ENCODE results near the gene IL9R. TPM values are rescaled to one million over a fixed set of nuclear protein-coding genes. Genes with fewer than 3 reads are reported as not detected.

IL9R gene
- total and polyA plus RNA-seq, 9 of the 15 experiments (the other 6 are each of a cell fraction or from before 2014, with no cell fraction given) = 0.58 to 2.7 (median 1.6) TPM

DNA sequence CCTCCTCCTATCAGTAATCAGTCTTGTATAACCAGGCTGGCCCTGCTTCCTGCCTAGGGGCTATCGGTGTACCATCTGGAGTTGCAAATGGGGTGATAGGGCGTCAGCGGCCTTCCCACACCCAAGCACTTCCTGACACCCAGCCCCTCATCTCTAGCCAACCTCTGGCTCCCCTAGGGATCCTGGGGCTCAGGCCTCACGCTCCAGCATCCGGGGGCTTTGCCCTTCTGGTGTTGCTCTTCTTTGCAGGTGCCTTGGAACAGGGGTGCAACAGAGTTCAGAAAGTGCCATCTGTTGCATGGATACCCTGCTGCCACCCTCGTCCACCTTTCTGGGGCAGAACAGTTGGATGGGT lies 4.1 kb downstream of the IL9R start (continued):
- TF ChIP-seq, protein P1, sequence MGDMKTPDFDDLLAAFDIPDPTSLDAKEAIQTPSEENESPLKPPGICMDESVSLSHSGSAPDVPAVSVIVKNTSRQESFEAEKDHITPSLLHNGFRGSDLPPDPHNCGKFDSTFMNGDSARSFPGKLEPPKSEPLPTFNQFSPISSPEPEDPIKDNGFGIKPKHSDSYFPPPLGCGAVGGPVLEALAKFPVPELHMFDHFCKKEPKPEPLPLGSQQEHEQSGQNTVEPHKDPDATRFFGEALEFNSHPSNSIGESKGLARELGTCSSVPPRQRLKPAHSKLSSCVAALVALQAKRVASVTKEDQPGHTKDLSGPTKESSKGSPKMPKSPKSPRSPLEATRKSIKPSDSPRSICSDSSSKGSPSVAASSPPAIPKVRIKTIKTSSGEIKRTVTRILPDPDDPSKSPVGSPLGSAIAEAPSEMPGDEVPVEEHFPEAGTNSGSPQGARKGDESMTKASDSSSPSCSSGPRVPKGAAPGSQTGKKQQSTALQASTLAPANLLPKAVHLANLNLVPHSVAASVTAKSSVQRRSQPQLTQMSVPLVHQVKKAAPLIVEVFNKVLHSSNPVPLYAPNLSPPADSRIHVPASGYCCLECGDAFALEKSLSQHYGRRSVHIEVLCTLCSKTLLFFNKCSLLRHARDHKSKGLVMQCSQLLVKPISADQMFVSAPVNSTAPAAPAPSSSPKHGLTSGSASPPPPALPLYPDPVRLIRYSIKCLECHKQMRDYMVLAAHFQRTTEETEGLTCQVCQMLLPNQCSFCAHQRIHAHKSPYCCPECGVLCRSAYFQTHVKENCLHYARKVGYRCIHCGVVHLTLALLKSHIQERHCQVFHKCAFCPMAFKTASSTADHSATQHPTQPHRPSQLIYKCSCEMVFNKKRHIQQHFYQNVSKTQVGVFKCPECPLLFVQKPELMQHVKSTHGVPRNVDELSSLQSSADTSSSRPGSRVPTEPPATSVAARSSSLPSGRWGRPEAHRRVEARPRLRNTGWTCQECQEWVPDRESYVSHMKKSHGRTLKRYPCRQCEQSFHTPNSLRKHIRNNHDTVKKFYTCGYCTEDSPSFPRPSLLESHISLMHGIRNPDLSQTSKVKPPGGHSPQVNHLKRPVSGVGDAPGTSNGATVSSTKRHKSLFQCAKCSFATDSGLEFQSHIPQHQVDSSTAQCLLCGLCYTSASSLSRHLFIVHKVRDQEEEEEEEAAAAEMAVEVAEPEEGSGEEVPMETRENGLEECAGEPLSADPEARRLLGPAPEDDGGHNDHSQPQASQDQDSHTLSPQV (IDR thresholded peaks at IDR 0.05) = peak; percentile 52
- TF ChIP-seq TAL1 (IDR thresholded peaks at IDR 0.05) (peak; percentile 58), CCNT2 (IDR thresholded peaks at IDR 0.05; ENCODE audit: borderline replicate concordance, extremely low read depth, insufficient read length, low read depth, low read length) (peak; percentile 42), NR2C2 (CRISPR knock-in tag; IDR thresholded peaks at IDR 0.05) (no peak), NR2C2 (tag; IDR thresholded peaks at IDR 0.05) (peak; percentile 19; the same call in 1 of the 2 replicates), ZNF134 (CRISPR knock-in tag; conservative IDR thresholded peaks at IDR 0.05) (no peak), MYC (IDR thresholded peaks at IDR 0.05; ENCODE audit: low read depth, low read length) (peak; percentile 32; the same call in 1 of the 2 replicates), MYC (CRISPR knock-in tag; IDR thresholded peaks at IDR 0.05; ENCODE audit: borderline replicate concordance, low read depth) (no peak), RBFOX2 (IDR thresholded peaks at IDR 0.05; ENCODE audit: low read depth, low read length) (peak; percentile 54; the same call in 1 of the 2 replicates), CSDE1 (IDR thresholded peaks at IDR 0.05) (no peak), U2AF1 (optimal IDR thresholded peaks at IDR 0.05; ENCODE audit: low read depth, low read length) (no peak), PTBP1 (IDR thresholded peaks at IDR 0.05; ENCODE audit: low read depth, low read length) (no peak), FOXA3 (CRISPR knock-in tag; conservative IDR thresholded peaks at IDR 0.05 in 1 of 2, IDR thresholded peaks at IDR 0.05 in 1 of 2) (no peak), NR2C1 (IDR thresholded peaks at IDR 0.05) (no peak), NR2C1 (tag; IDR thresholded peaks at IDR 0.05) (peak; percentile 6; the same call in 1 of the 2 replicates), SNIP1 (IDR thresholded peaks at IDR 0.05; ENCODE audit: low read depth) (no peak), TEAD4 (IDR thresholded peaks at IDR 0.05; ENCODE audit: low read length) (peak; percentile 57; the same call in 1 of the 2 replicates), TEAD4 (CRISPR knock-in tag; IDR thresholded peaks at IDR 0.05; ENCODE audit: borderline replicate concordance) (no peak), EP300 (IDR thresholded peaks at IDR 0.05; ENCODE audit: low read length) (peak; percentile 79), ELF1 (tag; IDR thresholded peaks at IDR 0.05) (peak; percentile 38), PYGO2 (tag; IDR thresholded peaks at IDR 0.05) (no peak), ARID1B (IDR thresholded peaks at IDR 0.05) (peak; percentile 82), NR3C1 (CRISPR knock-in tag; IDR thresholded peaks at IDR 0.05) (no peak), SIX5 (IDR thresholded peaks at IDR 0.05; ENCODE audit: borderline replicate concordance in 1 of 2, insufficient read depth in 1 of 2, low read depth in 1 of 2, low read length in 2 of 2) (no peak), ZNF584 (CRISPR knock-in tag; IDR thresholded peaks at IDR 0.05; ENCODE audit: low read depth) (no peak), GTF2A2 (tag; IDR thresholded peaks at IDR 0.05) (no peak), ZNF586 (CRISPR knock-in tag; conservative IDR thresholded peaks at IDR 0.05) (no peak)
- TF ChIP-seq, protein P2, sequence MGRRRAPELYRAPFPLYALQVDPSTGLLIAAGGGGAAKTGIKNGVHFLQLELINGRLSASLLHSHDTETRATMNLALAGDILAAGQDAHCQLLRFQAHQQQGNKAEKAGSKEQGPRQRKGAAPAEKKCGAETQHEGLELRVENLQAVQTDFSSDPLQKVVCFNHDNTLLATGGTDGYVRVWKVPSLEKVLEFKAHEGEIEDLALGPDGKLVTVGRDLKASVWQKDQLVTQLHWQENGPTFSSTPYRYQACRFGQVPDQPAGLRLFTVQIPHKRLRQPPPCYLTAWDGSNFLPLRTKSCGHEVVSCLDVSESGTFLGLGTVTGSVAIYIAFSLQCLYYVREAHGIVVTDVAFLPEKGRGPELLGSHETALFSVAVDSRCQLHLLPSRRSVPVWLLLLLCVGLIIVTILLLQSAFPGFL (CRISPR knock-in tag; IDR thresholded peaks at IDR 0.05) = no peak
